DND-41 (cell line): ENCODE measurements around the gene CFAP61.

ENCODE experiments used
- EZH2 ChIP-seq: IDR thresholded peaks from 3 replicates; pipeline ENCODE4 v1.6.1; 2012; ENCODE audit warnings: borderline replicate concordance, low read depth, mild to moderate bottlenecking, moderate library complexity, low read length, inconsistent platforms; ENCODE audit not compliant: severe bottlenecking
- TF ChIP-seq, protein P1 (sequence below): IDR thresholded peaks from 2 replicates; pipeline ENCODE4 v1.5.1; 2012; ENCODE audit warnings: borderline replicate concordance, low read length, moderate library complexity, mild to moderate bottlenecking; ENCODE audit not compliant: poor library complexity, severe bottlenecking; ENCODE audit errors: extremely low read depth

DNA sequence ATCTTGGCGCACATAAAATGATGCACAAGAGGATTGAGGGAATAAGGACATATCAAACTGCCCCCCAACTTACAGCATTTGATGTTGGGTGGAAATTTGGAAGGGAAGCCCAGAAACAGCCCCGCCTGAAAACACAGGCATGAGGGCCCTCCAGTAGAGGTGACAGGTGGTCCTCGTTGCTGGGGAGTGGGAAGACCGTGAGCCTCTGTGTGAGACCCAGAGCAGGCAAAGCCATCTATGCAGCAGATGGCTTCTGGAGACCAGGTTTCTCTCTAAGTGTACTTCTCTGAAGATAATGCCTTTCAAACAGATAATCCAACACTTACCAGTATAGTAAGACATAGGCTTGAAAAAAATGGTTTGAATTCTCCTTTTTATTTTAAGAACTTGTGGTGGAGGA, 183.3 kb downstream of the CFAP61 start:
- TF ChIP-seq, protein P1, sequence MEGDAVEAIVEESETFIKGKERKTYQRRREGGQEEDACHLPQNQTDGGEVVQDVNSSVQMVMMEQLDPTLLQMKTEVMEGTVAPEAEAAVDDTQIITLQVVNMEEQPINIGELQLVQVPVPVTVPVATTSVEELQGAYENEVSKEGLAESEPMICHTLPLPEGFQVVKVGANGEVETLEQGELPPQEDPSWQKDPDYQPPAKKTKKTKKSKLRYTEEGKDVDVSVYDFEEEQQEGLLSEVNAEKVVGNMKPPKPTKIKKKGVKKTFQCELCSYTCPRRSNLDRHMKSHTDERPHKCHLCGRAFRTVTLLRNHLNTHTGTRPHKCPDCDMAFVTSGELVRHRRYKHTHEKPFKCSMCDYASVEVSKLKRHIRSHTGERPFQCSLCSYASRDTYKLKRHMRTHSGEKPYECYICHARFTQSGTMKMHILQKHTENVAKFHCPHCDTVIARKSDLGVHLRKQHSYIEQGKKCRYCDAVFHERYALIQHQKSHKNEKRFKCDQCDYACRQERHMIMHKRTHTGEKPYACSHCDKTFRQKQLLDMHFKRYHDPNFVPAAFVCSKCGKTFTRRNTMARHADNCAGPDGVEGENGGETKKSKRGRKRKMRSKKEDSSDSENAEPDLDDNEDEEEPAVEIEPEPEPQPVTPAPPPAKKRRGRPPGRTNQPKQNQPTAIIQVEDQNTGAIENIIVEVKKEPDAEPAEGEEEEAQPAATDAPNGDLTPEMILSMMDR = no peak
- no peak for TF ChIP-seq EZH2
